Progenitor cell of endocrine pancreas (in vitro differentiated cells): ENCODE data around the gene MPHOSPH6. TPM values are rescaled to one million over a fixed set of nuclear protein-coding genes. Genes with fewer than 3 reads are reported as not detected.
A peak's percentile ranks its signal among the peaks of the same experiment; 100 is the strongest.

Experiments used
- DNase-seq: peaks from one replicate; pipeline ENCODE4 v3.0.0; 2021; ENCODE audit warnings: low spot score; ENCODE audit not compliant: unreplicated experiment
- H3K27ac Mint-ChIP-seq: 2 replicates; pipeline ENCODE4 v1.8.0; 2021; ENCODE audit warnings: mild to moderate bottlenecking, moderate library complexity, mixed read lengths
- H3K27me3 Mint-ChIP-seq: 2 replicates; pipeline ENCODE4 v1.8.0; 2021; ENCODE audit warnings: mixed read lengths
- H3K36me3 Mint-ChIP-seq: 2 replicates; pipeline ENCODE4 v1.8.0; 2022; ENCODE audit warnings: mixed read lengths; ENCODE audit not compliant: insufficient read depth
- H3K4me1 Mint-ChIP-seq: 2 replicates; pipeline ENCODE4 v1.8.0; 2021; ENCODE audit warnings: low read depth, mixed read lengths
- H3K4me3 Mint-ChIP-seq: 2 replicates; pipeline ENCODE4 v1.8.0; 2021; ENCODE audit warnings: low read depth, mild to moderate bottlenecking, moderate library complexity, mixed read lengths
- H3K9me3 Mint-ChIP-seq: 2 replicates; pipeline ENCODE4 v1.8.0; 2021; ENCODE audit warnings: low read depth, mixed read lengths
- CTCF ChIP-seq: fragments of 200-600 bp; sonication (generic); IDR thresholded peaks from one replicate; pipeline ENCODE4 v1.5.0; 2021; ENCODE audit warnings: antibody characterized with exemption, mild to moderate bottlenecking; ENCODE audit not compliant: unreplicated experiment
- total RNA-seq: library from RNA; stranded (reverse); gene quantifications from 2 replicates; pipeline ENCODE4 v1.2.1, GENCODE V29; 2021

The MPHOSPH6 gene
- total RNA-seq, 1 donor from 2014 or later, result 41.9 TPM

GRCh38 chr16:82157534-82157812, 12.6 kb downstream of the MPHOSPH6 start:
- Mint-ChIP-seq H3K36me3 (peaks cover 37% of the 10 kb centered on the region), H3K27ac (no peak overlapping the region), H3K27me3 (no peaks in the 10 kb centered on the region), H3K4me1 (peaks cover 5% of the 10 kb centered on the region), H3K9me3 (peaks cover 8% of the 10 kb centered on the region), H3K4me3 (no peak overlapping the region)
- no peak for TF ChIP-seq CTCF
- no peak for DNase-seq

GRCh38 chr16:82156761-82157533, 13.1 kb downstream of the MPHOSPH6 start:
- H3K9me3 Mint-ChIP-seq, result peaks cover 8% of the 10 kb centered on the region
- H3K4me1 Mint-ChIP-seq, result peaks cover 7% of the 10 kb centered on the region
- H3K27ac Mint-ChIP-seq, result peak overlapping the region; percentile 23
- DNase-seq, result no peak
- TF ChIP-seq CTCF, result no peak
- peaks cover 34% of the 10 kb centered on the region for H3K36me3 Mint-ChIP-seq
- no peaks in the 10 kb centered on the region for H3K27me3 Mint-ChIP-seq
- H3K4me3 Mint-ChIP-seq, result no peak overlapping the region

- Mint-ChIP-seq H3K9me3 (peaks cover 8% of the 10 kb centered on the region), H3K36me3 (peaks cover 36% of the 10 kb centered on the region), H3K27ac (peak overlapping the region; percentile 69), H3K4me3 (no peak overlapping the region), H3K4me1 (peaks cover 9% of the 10 kb centered on the region), H3K27me3 (no peaks in the 10 kb centered on the region)
- DNase-seq, result no peak
- TF ChIP-seq CTCF, result no peak
Observed at GRCh38 chr16:82152641-82153112, 17.3 kb downstream of the MPHOSPH6 start.

GRCh38 chr16:82152196-82152595, 17.8 kb downstream of the MPHOSPH6 start:
- H3K36me3 Mint-ChIP-seq, result peaks cover 38% of the 10 kb centered on the region
- no peak for TF ChIP-seq CTCF

GRCh38 chr16:82150549-82150948, 19.5 kb downstream of the MPHOSPH6 start:
- Mint-ChIP-seq H3K9me3 (peaks cover 8% of the 10 kb centered on the region), H3K27me3 (no peaks in the 10 kb centered on the region), H3K36me3 (peaks cover 44% of the 10 kb centered on the region), H3K4me1 (peaks cover 9% of the 10 kb centered on the region), H3K4me3 (no peak overlapping the region), H3K27ac (no peak overlapping the region)
- DNase-seq, result no peak
- TF ChIP-seq CTCF, result no peak

More at GRCh38 chr16:82152196-82152595, 17.8 kb downstream of the MPHOSPH6 start:
- Mint-ChIP-seq H3K9me3 (peaks cover 8% of the 10 kb centered on the region), H3K27me3 (no peaks in the 10 kb centered on the region), H3K27ac (peak overlapping the region; percentile 31), H3K4me1 (peaks cover 9% of the 10 kb centered on the region), H3K4me3 (no peak overlapping the region)
- no peak for DNase-seq
